ENCODE measurements around the gene SUSD3.
"Not testable (repeated sequence)": the region's sequence is repeated elsewhere in the genome, so short reads cannot be mapped to it uniquely, and the experiment has no call there.

Gene SUSD3

GRCh38 chr9:93108291-93109041, 50.0 kb downstream of the SUSD3 start:
- no peak for DNase-seq (ENCODE audit: low read depth in 1 of 2, low spot score in 1 of 2)

DNA sequence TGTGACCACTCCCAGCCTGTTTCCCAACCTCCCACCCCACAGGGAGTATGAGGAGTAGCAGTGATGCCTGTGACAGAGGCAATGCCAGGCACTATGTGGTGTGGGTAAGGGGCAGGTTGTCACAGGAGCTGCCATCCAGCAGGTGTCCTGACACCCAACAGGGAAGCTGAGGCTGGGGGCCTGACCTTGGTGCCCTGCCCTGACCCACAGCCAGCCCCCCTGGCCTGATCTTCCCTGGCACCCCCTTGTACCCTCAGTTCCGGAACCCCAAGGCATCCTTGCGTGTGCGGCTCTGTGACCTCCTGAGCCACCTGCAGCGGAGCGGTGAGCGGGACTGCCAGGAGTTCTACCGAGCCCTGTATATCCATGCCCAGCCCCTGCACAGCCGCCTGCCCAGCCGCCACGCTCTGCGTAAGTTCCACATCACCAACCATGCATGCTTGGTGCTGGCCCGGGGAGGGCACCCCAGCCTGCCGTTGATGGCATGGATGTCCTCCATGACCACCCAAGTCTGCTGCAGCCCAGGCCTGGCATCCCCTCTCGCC, 51.9 kb downstream of the SUSD3 start:
- no peak for DNase-seq (ENCODE audit: low read depth in 1 of 2, low spot score in 1 of 2)

DNA sequence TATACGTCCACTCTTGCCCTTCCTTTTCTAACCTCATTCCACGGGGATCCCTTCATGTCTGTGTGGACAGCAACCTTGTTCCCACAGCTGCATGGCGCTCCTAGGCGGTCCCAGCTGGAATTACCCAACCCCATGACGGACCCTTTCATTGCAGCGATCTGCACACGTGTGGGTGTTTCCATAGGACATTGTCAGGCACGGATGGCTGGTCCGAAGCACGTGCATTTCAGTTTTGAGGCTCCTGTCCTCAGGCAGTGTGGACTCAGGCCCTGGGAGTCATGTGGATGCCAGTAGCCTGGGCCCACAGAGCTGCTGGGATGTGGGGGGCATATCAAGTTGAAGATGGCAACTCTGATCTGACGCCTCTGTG, 52.5 kb downstream of the SUSD3 start:
- no peak for DNase-seq (ENCODE audit: low read depth in 1 of 2, low spot score in 1 of 2)

- DNase-seq (ENCODE audit: low read depth in 1 of 2, low spot score in 1 of 2) = no peak
Measured at GRCh38 chr9:93111371-93112115, 53.0 kb downstream of the SUSD3 start.

- no peak for DNase-seq (ENCODE audit: low read depth in 1 of 2, low spot score in 1 of 2)
Measured at GRCh38 chr9:93112116-93112863, 53.8 kb downstream of the SUSD3 start.

DNA sequence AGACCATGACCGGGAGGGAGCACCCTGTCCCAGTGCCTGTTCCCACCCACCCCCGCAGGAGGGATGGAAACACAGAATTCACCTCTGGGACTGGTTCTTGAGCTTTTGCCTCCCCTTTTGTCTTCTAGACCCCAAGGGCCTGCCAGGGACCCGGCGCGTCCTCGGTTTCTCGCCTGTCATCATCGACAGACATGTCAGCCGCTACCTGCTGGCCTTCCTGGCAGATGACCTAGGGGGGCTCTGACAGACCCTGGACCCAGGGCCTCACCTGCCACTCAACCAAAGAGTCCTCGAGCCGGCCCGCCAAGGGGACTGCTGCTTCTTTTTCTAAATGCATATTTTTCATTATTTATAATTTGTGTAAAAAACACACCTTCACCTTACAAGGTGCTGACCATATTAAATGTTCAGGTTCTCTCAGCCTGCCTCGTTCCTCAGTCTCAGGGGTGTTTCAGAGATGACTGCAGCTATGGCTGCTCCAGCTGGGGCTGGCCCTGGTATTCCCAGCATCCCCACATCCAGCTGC, 54.4 kb downstream of the SUSD3 start:
- DNase-seq (ENCODE audit: low read depth in 1 of 2, low spot score in 1 of 2) = no peak

DNA sequence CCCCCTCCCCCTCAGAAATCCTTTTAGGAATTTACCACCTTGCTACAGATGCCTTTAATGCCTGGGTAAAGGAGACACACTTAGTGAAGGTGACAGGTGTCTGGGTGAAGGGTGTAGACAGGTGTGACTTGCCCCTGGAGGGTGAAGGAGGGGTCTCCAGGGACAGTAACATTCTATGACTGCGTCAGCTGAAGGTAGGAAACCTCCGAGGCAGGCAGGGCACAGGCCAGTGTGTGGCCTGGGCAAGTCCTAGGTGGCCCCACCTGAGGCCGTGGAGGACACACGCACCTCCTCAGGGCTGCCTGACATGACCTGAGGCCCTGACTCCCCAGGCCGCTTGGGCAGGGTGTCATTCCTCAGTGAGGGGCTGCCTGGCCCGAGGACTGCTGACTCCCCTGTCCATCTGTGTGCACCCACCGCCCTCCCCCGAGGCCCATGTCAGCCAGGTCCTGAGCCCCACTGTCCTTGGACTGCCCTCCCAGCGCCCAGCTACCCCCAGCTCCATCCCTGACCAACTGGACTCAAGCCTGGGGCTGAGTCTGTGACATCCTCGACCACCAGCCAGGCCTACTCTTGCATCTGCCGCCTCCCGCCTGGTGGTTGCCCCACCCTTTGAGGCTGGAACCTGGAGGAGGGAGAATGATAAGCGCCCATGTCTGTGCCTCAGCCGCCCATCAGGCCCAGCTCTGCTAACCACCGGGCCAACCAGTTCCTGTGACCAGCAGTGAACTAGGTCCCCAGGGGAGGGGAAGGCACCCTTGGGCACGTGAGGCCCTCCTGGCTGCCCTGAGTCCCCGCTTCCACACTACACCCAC, 55.9 kb downstream of the SUSD3 start:
- DNase-seq (ENCODE audit: low read depth in 1 of 2, low spot score in 1 of 2) = no peak

GRCh38 chr9:93114984-93115335, 56.5 kb downstream of the SUSD3 start:
- DNase-seq (ENCODE audit: low read depth in 1 of 2, low spot score in 1 of 2) = no peak

DNA sequence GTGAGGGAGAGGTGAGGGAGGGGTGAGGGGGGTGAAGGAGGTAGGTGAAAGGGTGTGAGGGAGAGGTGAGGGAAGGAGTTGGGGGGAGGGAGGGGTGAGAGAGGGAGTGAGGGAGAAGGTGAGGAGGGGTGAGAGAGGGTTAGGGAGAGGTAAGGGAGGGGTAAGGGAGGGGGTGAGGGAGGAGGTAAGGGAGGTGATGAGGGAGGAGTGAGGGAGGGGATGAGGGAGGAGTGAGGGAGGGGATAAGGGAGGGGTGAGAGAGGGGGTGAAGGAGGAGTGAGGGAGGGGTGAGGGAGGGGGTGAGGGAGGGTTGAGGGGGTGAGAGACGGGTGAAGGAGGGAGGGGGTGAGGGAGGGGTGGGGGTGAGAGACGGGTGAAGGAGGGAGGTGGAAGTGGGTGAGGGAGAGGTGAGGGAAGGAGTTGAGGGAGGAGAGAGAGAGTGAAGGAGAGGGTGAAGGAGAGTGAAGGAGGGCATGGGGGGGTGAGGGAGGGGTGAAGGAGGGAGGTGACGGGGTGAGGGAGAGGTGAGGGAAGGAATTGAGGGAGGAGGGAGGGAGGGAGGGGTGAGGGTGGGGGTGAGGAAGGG, 57.1 kb downstream of the SUSD3 start:
- DNase-seq (ENCODE audit: low read depth in 1 of 2, low spot score in 1 of 2) = no peak

GRCh38 chr9:93116072-93116961, 57.8 kb downstream of the SUSD3 start:
- no peak for DNase-seq (ENCODE audit: low read depth in 1 of 2, low spot score in 1 of 2)

DNA sequence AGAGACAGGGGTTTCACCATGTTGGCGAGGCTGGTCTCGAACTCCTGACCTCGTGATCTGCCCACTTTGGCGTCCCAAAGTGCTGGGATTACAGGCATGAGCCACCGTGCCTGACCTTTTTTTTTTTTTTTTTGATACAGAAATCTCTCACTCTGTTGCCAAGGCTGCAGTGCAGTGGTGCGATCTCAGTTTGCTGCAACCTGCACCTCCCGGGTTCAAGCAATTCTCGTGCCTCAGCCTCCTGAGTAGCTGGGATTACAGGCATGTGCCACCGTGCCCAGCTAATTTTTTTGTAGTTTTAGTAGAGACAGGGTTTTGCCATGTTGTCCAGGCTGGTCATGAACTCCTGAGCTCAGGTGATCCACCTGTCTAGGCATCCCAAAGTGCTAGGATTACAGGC, 59.0 kb downstream of the SUSD3 start:
- not testable (repeated sequence) for DNase-seq (ENCODE audit: low read depth in 1 of 2, low spot score in 1 of 2)

DNA sequence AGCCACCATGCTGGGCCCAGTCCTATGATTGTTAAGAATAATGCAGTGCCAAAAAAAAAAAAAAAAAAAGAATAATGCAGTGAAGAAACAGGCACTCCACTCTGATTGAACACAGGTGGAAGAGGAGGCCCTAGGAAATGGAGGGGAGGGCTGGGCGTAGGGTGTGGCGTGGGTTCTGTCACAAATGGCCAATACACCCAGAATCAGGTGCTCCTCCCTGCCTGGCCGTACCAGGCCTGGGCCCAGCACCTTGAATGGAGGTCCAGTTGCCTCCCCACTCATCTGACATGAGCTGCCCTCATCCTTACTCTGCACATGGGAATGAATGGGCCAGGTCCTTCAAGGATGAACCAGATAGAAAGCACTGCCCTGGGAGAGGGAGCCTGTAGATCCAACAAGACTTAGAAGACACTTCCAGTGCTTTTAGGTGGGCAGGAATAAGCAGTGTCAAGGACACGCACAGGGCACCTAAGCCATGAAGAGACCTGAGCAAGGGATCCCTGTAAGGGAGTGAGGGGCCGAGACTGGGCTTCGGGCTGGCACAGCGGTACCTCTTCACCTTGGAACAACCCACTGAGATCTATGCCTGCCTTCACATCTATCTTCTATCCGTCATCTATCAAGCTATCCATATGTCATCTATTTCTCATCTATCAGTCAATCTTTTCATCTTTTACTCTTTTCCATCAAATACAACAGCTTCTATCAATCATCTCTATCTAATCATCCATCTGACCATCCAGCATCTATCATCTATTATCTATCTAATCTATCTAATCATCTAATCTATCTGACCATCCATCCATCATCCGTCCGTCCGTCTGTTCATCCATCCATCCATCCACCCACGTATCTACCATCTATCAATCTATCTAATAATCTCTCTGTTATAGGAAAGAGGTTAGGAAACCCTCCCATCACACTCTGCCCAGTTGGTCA, 59.7 kb downstream of the SUSD3 start:
- DNase-seq (ENCODE audit: low read depth in 1 of 2, low spot score in 1 of 2) = no peak

- no peak for DNase-seq (ENCODE audit: low read depth in 1 of 2, low spot score in 1 of 2)
Measured at GRCh38 chr9:93118863-93119702, 60.6 kb downstream of the SUSD3 start.

GRCh38 chr9:93119703-93119952, 61.1 kb downstream of the SUSD3 start:
- DNase-seq (ENCODE audit: low read depth in 1 of 2, low spot score in 1 of 2) = no peak

DNA sequence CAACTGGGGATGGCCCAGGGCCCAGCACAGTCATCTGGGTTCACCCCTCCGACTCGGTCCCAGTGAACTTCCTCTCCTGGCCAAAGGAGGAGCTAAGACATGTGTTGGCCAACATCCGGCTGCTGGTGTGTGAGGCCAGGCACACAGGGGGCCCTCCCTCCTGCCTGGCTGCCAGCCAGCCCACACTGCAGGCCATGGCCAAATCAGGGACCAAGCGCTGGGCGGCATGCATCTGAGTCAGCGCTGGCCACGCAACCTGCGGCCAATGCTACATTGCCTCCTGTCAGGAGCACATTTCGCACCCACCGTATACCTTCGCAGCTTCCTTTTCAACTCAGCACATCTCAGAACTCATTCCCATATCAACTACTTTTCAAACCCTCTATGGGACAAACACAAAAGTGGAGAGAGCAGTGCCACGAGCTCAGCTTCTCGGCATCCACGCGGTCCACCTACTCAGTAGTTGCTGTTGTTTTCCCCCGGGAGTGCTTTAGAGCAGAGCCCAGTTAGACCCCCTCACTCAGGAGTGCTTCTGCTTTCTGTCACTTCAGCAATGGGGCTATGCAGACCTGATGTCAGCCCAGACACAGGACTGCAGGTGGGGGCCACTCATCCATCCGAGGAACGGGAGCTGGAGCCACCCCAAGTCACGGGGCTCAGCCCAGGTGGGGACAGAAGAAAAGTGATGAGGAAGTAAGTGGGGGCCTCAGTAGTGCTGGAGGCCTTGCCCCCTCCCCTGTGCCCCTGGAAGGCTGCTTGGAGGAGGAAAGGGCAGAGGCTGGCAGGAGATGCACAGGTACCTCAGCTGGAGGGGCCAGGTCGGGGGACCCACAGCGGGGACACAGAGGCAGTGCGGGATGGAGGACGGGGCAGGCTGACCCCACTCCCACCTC, 61.7 kb downstream of the SUSD3 start:
- no peak for DNase-seq (ENCODE audit: low read depth in 1 of 2, low spot score in 1 of 2)

- no peak for DNase-seq (ENCODE audit: low read depth in 1 of 2, low spot score in 1 of 2)
Measured at GRCh38 chr9:93120846-93121315, 62.4 kb downstream of the SUSD3 start.

All from activated T-helper 1 cell treated with anti-CD3 and anti-CD28 coated beads, Interleukin-2, amount 50 U/mL, for 16 hours (primary cell).